Astrocyte (in vitro differentiated cells and primary cell): Measurements from ENCODE around the gene MGST3. TPM values are rescaled to one million over a fixed set of nuclear protein-coding genes. Genes with fewer than 3 reads are reported as not detected.

Experiments used
- DNase-seq: peaks from one replicate; pipeline ENCODE4 v3.0.0-alpha.2; 2010; ENCODE audit warnings: low read depth
- FAIRE-seq: peaks from 2 replicates; lab custom pipeline; 2011; peaks lifted over from hg19 to GRCh38; lab: Jason Lieb, UNC
- H2AFZ ChIP-seq: 2 replicates; pipeline ENCODE4 v1.6.0; 2012; ENCODE audit warnings: low read depth, low read length, inconsistent platforms
- H3K27ac ChIP-seq: 2 replicates; pipeline ENCODE4 v1.5.1; 2011; ENCODE audit warnings: low read depth, low read length, inconsistent platforms
- H3K27me3 ChIP-seq: 2 replicates; pipeline ENCODE4 v1.6.0; 2011; ENCODE audit warnings: low read length, inconsistent platforms; ENCODE audit not compliant: insufficient read depth
- H3K36me3 ChIP-seq: 2 replicates; pipeline ENCODE4 v1.5.1; 2011; ENCODE audit warnings: low read length, inconsistent platforms; ENCODE audit not compliant: insufficient read depth
- H3K4me1 ChIP-seq: 2 replicates; pipeline ENCODE4 v1.5.1; 2011; ENCODE audit warnings: low read length, inconsistent platforms; ENCODE audit not compliant: insufficient read depth
- H3K4me2 ChIP-seq: 2 replicates; pipeline ENCODE4 v1.6.0; 2012; ENCODE audit warnings: low read length, inconsistent platforms
- H3K4me3 ChIP-seq: 2 replicates; pipeline ENCODE4 v1.5.1; 2011; ENCODE audit warnings: low read depth, mild to moderate bottlenecking, low read length, inconsistent platforms; ENCODE audit not compliant: insufficient read depth
- H3K79me2 ChIP-seq: 2 replicates; pipeline ENCODE4 v1.6.0; 2012; ENCODE audit warnings: mild to moderate bottlenecking, low read length, inconsistent platforms; ENCODE audit not compliant: insufficient read depth
- H3K9ac ChIP-seq: 2 replicates; pipeline ENCODE4 v1.6.0; 2012; ENCODE audit warnings: mild to moderate bottlenecking, low read length, inconsistent platforms
- H3K9me3 ChIP-seq: 2 replicates; pipeline ENCODE4 v1.5.1; 2012; ENCODE audit warnings: low read depth, mild to moderate bottlenecking, low read length, inconsistent platforms; ENCODE audit not compliant: insufficient read depth
- H4K20me1 ChIP-seq: 2 replicates; pipeline ENCODE4 v1.6.0; 2012; ENCODE audit warnings: low read length, inconsistent platforms; ENCODE audit not compliant: insufficient read depth
- H3K27ac Mint-ChIP-seq: one replicate; pipeline ENCODE4 v1.8.0; 2021; ENCODE audit warnings: mild to moderate bottlenecking, mixed read lengths; ENCODE audit not compliant: unreplicated experiment
- H3K27me3 Mint-ChIP-seq: one replicate; pipeline ENCODE4 v1.8.0; 2021; ENCODE audit warnings: low read depth, mixed read lengths; ENCODE audit not compliant: unreplicated experiment
- H3K36me3 Mint-ChIP-seq: one replicate; pipeline ENCODE4 v1.8.0; 2021; ENCODE audit warnings: low read depth, mixed read lengths; ENCODE audit not compliant: unreplicated experiment
- H3K4me1 Mint-ChIP-seq: one replicate; pipeline ENCODE4 v1.8.0; 2021; ENCODE audit warnings: low read depth, mixed read lengths; ENCODE audit not compliant: unreplicated experiment
- H3K4me3 Mint-ChIP-seq: one replicate; pipeline ENCODE4 v1.8.0; 2021; ENCODE audit warnings: mild to moderate bottlenecking, moderate library complexity, mixed read lengths; ENCODE audit not compliant: unreplicated experiment
- H3K9me3 Mint-ChIP-seq: one replicate; pipeline ENCODE4 v1.8.0; 2021; ENCODE audit warnings: mild to moderate bottlenecking, mixed read lengths; ENCODE audit not compliant: unreplicated experiment
- CTCF ChIP-seq: IDR thresholded peaks from 2 replicates; pipeline ENCODE4 v1.5.1; 2011; ENCODE audit warnings: low read depth, mild to moderate bottlenecking, inconsistent platforms, low read length, moderate library complexity; ENCODE audit not compliant: insufficient read depth
- EZH2 ChIP-seq: IDR thresholded peaks from 2 replicates; pipeline ENCODE4 v1.6.1; 2012; ENCODE audit warnings: mild to moderate bottlenecking, low read length, inconsistent platforms; ENCODE audit not compliant: insufficient read depth
- total RNA-seq: library from RNA; stranded (reverse); gene quantifications from 2 replicates; pipeline ENCODE4 v1.2.1, GENCODE V29; 2021

The MGST3 gene
- total RNA-seq, 1 donor from 2014 or later = 210 TPM

- Histone ChIP-seq H3K4me1 (no peaks in the 10 kb centered on the region), H3K79me2 (no peaks in the 10 kb centered on the region), H3K9ac (no peak overlapping the region), H3K4me3 (no peak overlapping the region), H3K4me2 (no peak overlapping the region), H3K27ac (no peak overlapping the region), H3K27me3 (peaks cover 2% of the 10 kb centered on the region), H4K20me1 (no peaks in the 10 kb centered on the region), H3K9me3 (no peaks in the 10 kb centered on the region), H2AFZ (no peak overlapping the region), H3K36me3 (no peaks in the 10 kb centered on the region)
- FAIRE-seq (no peak), DNase-seq (no peak)
- H3K4me3 Mint-ChIP-seq = no peak overlapping the region
- H3K27ac Mint-ChIP-seq = no peak overlapping the region
- no peaks in the 10 kb centered on the region for H3K4me1 Mint-ChIP-seq
- no peak for TF ChIP-seq CTCF
- no peak for TF ChIP-seq EZH2
- H3K27me3 Mint-ChIP-seq = peaks cover 20% of the 10 kb centered on the region
- H3K9me3 Mint-ChIP-seq = peaks cover 2% of the 10 kb centered on the region
- no peaks in the 10 kb centered on the region for H3K36me3 Mint-ChIP-seq
Measured at GRCh38 chr1:165616987-165617546, 14.0 kb upstream of the MGST3 start.

DNA sequence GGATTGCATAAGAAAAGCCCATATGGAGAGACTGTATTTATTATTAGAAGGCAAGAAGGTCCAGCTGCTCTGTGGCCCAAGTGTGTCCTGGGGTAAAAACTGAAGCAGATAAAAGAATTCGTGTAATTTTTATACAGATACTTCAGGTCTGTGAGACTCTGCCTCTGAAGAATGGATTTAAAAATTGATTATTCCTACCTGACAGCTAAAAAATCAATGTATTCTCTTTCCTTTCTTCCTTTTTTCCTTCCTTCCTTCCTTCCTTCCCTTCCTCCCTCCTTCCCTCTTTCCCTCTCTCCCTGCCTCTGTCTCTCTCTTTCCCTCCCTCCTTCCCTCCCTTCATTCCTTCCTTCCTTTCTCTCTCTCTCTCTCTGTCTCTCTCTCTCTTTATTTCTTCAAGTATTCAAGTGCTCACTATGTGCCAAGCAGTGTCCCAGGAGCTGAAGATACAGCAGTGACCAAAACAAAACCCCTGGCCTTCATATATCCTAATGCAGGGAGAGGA is 11.3 kb upstream of the MGST3 start:
- Histone ChIP-seq H3K4me2 (no peak overlapping the region), H3K36me3 (no peaks in the 10 kb centered on the region), H3K27ac (no peak overlapping the region), H3K9ac (no peak overlapping the region), H2AFZ (no peak overlapping the region), H3K4me3 (no peak overlapping the region), H3K27me3 (peaks cover 2% of the 10 kb centered on the region), H3K4me1 (no peaks in the 10 kb centered on the region), H3K9me3 (no peaks in the 10 kb centered on the region), H4K20me1 (no peaks in the 10 kb centered on the region), H3K79me2 (no peaks in the 10 kb centered on the region)
- no peak overlapping the region for H3K27ac Mint-ChIP-seq
- no peak for FAIRE-seq
- H3K4me1 Mint-ChIP-seq = no peaks in the 10 kb centered on the region
- no peaks in the 10 kb centered on the region for H3K36me3 Mint-ChIP-seq
- peaks cover 20% of the 10 kb centered on the region for H3K27me3 Mint-ChIP-seq
- peaks cover 2% of the 10 kb centered on the region for H3K9me3 Mint-ChIP-seq
- H3K4me3 Mint-ChIP-seq = no peak overlapping the region
- no peak for DNase-seq
- TF ChIP-seq CTCF = no peak
- TF ChIP-seq EZH2 = no peak

DNA sequence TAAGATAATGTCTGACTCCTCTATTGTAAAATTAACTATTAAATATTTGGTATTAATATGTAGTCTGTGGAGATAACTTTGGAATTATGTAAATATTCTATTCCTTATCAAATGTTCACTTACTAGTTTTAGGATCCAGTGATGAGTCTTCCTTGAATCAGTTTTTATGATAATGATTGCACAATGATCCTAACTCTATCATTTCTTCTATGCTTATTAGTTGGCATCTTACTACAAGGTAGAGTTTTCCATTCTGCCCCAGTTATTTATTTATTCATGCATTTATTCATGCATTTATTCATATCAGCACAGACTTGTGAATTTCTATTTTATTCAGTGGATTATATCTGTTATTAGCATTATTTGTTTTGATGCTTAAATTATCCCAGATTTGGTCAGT is 7.4 kb upstream of the MGST3 start:
- Mint-ChIP-seq H3K4me1 (no peaks in the 10 kb centered on the region), H3K9me3 (peaks cover under 1% of the 10 kb centered on the region)

More for the DNA sequence above, 7.4 kb upstream of the MGST3 start:
- Histone ChIP-seq H3K9ac (no peak overlapping the region), H3K27ac (no peak overlapping the region), H3K4me2 (no peak overlapping the region), H2AFZ (no peak overlapping the region), H3K4me1 (no peaks in the 10 kb centered on the region), H4K20me1 (no peaks in the 10 kb centered on the region), H3K79me2 (no peaks in the 10 kb centered on the region), H3K36me3 (no peaks in the 10 kb centered on the region), H3K9me3 (no peaks in the 10 kb centered on the region), H3K4me3 (no peak overlapping the region), H3K27me3 (peaks cover 2% of the 10 kb centered on the region)
- FAIRE-seq (no peak), DNase-seq (no peak)
- H3K36me3 Mint-ChIP-seq = no peaks in the 10 kb centered on the region
- H3K27ac Mint-ChIP-seq = no peak overlapping the region
- H3K4me3 Mint-ChIP-seq = no peak overlapping the region
- TF ChIP-seq EZH2 (no peak), CTCF (no peak)
- peaks cover 5% of the 10 kb centered on the region for H3K27me3 Mint-ChIP-seq
